ENCODE measurements around the gene RIMKLA.
A peak's percentile ranks its signal among the peaks of the same experiment; 100 is the strongest.

RIMKLA gene

DNA sequence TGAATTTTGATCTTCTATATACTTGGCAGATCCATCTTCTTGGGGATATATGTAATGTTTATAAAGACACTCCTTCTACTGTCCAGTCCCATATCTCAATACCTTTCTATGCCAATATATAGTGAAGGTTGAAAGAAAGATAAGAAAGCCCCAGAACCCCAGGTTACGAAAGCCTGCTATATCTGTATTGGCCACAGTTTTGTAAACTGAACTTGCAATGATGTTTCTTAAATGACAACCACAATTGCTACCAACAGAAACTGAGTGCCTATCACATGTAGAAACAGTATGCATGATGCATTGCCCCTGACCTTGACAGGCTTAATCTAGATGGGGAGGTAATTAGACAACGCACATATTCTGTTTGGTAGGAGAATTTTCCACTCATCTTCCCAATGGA, 7.8 kb upstream of the RIMKLA start:
- DNase-seq: no peak

DNA sequence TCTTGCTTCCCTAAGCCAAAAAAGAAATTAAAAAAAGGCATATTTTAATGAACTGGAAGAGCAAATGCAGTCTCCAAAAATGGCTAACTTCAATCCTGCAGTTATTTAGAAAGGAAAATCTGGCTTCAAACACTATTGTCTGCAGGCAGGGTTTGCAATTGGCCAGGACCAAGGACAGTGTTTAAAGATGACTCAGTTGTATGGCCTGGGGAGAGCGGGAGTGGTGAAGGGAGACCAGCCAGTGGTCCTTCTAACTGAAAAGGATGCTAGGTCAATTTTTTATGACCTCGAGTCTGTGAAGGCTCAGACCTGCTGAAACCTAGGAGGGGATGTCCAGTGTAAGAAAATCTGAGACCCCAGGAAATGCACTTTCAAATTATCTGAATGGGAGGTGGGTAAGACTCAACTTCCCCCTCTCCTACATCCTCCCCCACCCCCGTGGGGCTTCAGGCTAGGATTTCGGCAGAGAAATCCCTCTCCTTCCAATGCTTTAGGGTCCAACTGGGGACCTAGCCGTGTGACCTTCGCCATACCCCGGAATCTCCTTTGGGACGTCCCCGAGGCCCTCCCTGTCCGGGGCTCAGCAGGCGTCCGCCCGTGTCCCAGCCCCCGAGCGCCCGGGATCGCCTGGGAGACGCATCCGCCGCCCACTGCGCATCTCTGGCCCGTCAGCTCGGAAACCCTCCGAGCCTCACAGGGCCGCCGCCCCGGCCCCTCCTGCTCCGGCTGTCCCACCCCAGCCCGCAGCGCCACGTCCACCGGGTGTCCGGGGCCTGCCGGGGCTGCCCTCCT, 602 bp upstream of the RIMKLA start:
- DNase-seq: peak; percentile 34 to 94

- DNase-seq: peak in 1 of 2 experiments; percentile 25
Measured at GRCh38 chr1:42381280-42381673, 685 bp downstream of the RIMKLA start.

DNA sequence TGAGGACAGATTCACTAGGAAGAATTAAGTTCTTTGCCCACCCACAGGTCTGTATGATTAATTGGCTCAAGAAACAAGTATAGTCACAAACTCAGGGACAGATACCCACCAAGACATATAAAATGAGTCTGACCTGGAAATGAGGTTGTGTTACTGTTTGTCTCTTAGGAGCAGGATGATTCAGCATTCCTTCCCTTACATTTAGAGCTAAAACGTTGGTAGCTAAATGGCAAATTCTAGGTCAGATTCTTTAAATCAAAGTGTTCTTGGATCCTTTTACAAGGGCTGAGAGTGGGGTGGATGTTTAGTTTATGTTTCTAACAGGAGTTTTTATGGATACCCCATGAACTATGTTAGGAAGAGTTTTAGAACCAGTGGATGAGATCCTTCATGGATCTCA, 4.7 kb downstream of the RIMKLA start:
- no peak for DNase-seq

DNA sequence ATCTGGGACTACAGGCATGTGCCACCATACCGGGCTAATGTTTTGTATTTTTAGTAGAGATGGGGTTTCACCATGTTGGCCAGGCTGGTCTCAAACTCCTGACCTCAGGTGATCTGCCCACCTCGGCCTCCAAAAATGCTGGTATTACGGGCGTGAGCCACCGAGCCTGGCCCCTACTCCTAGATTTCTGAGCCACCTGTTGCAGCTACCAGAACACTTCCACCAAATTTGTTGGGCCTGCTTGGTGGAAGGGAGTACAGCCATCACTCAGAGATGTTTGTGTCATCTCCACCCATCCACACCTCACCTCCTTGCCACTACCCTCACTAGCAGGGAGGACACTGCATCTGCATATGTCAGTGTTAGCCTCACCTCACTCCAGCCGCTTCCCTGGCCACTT, 5.5 kb downstream of the RIMKLA start:
- no peak for DNase-seq

DNA sequence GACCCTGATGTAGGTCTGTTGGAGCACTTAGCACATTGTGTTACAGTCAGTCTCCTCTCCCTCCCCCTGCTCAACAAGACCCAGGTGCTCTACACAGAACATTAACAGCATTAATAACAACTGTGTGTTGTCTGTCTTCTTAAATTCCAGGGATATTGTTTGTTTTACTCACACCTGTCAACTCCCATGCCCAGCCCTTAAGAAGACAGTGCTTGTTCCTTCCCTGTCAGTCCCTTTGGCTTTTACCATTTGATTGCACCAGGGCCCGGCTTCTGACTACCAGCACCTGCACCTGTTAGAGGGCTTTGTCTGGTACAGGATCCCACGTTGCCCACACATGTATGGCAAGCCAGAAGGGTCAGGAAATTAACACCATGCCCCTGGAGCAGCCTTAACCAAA, 11.7 kb downstream of the RIMKLA start:
- peak; percentile 17 to 37 for DNase-seq

GRCh38 chr1:42392967-42393848, 12.6 kb downstream of the RIMKLA start:
- DNase-seq: no peak

DNA sequence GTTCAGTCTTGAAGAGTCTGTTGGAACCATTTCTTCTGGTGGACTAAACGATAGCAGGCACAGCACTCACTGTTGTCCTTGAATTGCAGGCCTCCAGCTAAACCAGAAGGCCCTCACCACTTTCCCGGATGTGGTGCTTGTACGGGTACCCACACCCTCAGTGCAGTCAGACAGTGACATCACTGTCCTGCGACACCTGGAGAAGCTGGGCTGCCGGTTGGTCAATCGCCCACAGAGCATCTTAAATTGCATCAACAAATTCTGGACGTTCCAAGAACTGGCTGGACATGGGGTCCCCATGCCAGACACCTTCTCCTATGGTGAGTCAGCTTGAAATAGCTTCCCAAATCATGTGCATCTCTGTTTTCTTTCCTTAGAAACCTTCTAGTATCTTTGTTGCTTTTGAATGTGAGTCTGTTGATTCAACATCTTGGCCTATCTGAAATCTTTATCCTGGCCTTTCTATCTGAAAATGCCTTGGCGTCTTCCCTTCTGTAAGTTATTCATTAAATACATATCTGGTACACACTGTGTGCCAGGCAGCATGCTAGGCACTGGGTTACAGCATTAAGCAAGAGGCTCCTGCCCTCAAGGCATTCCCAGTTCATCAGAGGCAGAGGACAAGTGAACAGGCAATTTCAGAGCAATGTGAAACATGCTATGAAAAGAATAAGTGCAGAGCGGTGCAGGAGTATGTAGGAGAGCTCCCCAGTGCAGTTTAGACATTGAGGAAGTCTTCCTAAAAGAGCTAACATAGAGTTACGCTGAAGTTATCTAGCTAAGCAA, 18.9 kb downstream of the RIMKLA start:
- DNase-seq: no peak

DNA sequence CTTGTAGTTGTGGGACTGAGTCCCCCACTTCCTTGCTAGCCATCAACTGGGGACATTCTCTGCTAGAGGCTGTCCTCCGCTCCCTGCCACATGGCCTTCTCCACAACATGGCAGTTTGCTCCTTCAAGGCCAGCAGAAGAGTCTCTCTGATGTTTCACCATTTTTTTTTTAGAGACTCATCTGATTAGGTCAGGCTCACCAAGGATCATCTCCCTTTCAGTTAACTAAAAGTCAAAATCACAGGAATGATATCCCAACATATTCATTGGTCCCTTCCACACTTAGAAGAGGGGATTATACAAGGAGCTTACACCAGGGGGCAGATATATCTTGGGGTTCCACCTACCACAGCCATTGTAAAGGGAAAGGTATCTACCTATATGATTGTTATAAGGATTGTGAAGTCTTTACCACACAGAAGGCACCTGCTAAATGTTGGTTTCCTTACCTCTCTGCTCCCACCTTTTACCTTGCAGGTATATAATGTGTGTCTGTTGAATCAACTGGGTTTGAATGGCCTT, 23.3 kb downstream of the RIMKLA start:
- peak in 1 of 2 experiments; percentile 11 for DNase-seq

DNA sequence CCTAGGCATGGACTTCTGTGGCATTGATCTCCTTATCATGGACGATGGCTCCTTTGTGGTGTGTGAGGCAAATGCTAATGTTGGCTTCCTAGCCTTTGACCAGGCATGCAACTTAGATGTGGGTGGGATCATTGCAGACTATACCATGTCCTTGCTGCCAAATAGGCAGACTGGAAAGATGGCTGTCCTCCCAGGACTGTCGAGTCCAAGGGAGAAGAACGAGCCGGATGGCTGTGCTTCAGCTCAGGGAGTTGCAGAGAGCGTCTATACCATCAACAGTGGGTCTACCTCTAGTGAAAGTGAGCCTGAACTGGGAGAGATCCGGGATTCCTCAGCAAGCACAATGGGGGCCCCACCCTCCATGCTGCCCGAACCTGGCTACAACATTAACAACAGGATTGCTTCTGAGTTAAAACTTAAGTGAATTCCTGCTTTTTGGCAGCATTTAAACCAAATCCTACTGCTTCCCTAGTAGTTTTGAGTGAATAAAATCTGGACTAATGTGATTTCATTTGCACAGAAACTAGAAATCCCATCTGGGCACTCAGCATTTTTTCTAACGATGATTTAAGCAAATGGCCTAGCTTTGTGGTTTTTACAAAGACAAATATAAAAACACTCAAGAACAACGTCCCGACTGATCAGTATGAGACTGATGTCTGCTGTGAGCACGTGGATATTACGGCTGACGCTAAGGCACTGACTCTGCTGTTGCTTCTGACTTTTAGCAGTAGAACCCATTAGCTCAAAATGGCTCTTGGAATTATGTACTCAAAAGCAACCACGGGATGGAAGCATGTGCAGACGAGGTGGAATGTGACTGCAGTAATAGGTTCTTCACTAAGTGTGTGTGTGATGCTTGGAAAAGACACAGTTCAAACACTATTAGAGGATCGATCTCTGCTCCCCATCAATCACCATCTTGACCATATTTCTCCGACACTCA, 34.2 kb downstream of the RIMKLA start:
- no peak for DNase-seq

DNA sequence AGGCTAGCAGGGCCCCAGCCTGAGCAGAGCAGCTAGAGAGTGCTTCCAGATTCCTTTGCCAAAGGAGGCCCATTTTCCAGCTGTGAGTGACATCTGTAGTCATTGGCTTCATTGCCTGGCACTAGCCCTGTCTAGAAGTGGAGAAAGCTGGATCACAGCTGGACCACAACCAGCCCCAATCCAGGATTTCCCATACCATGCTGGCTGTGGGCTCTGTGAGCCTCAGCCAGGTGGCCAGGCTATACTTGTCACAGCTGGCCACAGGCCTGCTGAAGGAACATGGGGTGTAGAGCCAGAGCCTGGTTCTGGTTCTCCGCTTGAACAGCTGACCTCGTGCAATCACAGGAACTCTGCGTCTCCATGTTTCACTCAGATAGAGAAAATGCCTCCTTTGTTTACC, 36.6 kb downstream of the RIMKLA start:
- no peak for DNase-seq

DNA sequence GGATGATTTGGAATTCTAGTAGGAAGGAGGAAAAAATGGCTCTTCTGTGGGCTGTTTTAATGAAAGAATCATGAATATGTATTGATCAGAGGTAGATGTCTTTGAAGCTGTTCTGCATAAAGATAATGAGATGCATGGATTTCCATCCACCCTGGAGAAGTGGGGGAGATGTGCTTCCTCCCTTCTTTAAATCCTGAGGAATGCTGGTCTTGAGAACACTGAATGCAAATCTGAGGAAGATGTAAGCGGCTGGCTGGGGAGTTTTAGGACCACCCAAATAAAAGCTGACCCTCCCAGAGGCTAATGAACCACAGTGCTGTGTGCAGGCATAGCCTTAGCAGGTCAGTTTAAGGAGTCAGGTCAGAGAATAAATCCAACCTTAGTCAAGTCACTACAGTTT, 37.9 kb downstream of the RIMKLA start:
- no peak for DNase-seq

DNA sequence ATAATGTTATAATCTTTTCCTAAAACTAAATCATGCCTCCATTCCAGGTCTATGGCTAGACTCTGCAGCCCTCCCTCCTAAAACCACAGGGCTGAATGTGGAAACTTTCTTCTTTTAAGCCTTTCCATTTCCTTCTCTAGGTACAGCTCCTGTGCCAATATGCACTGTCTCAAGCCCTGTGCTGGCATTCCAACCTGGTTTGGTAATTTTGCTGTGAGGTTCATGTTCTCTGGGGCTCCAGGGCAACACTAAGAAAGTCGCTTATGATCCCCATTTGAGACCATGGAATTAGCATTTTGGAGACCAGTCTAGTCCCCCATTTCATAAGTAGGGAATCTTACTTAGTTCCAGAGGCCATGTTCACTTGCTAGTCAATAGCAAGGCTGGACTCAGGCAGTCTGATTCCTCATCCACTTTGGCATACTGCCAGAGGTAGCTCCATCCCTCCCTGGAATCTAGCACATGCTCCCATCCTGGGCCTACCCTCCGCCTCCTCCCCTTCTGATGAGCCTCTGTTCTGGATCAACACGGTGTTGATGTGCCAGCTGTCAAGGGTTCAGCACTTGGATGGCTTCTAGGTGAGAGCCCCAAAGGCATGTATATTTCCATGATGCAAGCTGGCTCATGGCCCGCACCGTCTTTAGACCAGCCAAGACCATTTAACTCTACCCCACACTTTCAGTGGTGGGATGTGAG, 38.7 kb downstream of the RIMKLA start:
- DNase-seq: no peak

GRCh38 chr1:42420121-42420520, 39.5 kb downstream of the RIMKLA start:
- no peak for DNase-seq

- DNase-seq: peak; percentile 47 to 56
Measured at GRCh38 chr1:42420911-42421585, 40.5 kb downstream of the RIMKLA start.

GRCh38 chr1:42422737-42423136, 42.1 kb downstream of the RIMKLA start:
- DNase-seq: no peak

DNA sequence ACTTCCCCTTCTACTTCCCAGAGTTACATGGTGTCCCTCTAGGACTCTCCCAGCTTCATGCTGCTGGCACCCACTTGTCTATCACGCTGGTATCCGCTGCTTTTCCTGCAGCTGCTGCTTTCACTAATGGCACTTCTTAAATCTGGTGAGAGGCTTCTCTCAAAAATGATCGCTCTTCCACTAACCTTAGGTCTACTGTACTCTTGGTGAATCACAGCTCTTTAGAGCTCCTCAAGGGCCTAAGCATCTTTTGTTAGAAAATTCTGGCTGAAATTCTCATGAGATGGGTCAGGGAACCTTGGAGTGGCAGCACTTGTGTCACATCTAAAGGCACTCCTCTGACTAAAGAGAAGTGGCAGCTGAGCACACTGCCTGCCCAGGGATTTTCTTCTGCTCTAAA, 43.1 kb downstream of the RIMKLA start:
- DNase-seq: no peak

DNA sequence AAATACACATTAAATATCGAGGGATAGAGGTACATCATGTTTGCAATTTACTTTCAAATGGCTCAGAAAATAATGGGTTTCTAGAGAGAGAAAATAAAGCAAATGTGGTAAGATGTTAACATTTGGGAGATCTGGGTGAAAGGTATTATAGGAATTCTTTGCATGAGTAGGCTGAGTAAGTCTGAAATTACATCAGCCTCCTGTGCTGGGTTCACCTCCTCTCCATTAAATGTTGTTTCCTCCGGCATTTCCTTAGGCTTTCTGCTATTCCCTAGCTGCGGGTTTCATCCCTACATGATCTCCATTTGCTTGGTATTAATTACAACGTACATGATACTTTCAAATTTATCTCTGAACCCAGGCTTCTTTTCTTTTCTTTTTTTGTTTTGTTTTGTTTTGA, 43.6 kb downstream of the RIMKLA start:
- DNase-seq: no peak

DNA sequence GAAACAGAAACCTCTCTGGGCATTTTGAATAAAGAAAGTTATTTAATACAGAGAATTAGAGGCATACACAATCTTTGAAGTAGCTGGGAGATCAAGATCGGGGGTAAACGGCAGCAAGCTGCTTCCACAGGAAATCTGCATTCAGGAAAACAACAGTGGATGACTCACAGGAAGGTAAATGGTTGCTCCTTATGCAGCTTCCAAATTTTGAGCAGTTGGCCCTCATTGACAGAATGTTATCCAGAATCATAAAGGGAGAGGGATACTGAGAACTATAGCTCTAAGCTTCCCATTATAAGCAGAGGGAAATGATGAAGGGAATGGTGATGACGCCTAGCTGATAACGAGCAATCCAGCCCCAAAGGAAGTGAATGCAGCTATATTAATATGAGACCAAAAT, 46.6 kb downstream of the RIMKLA start:
- DNase-seq: no peak

DNA sequence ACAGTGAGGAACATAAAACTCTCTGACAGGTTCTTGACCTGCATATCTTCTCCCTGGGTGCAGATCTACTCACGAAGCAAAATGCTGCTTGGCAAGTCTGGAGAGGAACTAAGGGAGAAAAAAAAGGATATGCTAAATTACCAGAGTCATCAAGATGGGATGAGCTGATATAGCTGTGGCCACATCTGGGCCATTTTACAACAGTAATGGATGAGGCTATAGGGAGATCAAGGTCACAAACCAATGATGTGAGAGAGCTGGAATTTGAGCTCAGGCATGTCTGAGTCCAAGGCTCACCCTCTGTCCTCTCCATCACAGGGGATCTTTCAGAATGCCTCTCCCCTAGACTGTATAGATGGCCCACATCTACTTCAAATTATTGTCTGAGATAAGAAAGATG, 49.0 kb downstream of the RIMKLA start:
- DNase-seq: no peak
